ENCODE measurements around the gene TTYH3.
A peak's percentile ranks its signal among the peaks of the same experiment; 100 is the strongest.

TTYH3 gene

DNA sequence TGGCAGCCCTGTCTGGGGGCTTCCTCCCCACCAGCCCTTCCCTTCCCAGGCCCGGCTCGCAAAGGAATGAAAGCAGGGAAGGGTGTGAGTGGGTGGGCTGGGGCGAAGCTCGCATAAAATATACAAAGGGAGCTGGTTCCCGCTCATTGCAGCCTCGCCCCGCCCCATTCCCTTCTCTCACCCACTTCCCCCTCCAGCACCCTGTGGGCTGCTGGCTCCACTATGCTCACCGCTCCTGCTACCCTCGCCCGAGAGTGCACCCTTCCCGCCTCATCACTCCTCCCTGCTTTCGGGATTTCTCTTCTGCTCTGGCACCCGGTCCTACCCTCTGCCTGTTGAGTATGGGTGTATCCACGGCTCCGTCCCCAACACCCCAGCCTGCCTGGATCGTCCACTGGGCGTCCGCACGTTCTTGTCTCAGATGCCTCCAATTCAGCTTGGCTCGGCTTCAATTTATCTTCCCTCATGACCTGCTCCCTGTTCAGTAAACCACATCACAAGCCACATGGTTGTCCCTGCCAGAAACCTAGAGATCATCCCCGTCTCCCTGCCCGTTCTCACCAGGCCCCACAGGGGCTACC is 14.4 kb upstream of the TTYH3 start:
- no peak for DNase-seq

DNA sequence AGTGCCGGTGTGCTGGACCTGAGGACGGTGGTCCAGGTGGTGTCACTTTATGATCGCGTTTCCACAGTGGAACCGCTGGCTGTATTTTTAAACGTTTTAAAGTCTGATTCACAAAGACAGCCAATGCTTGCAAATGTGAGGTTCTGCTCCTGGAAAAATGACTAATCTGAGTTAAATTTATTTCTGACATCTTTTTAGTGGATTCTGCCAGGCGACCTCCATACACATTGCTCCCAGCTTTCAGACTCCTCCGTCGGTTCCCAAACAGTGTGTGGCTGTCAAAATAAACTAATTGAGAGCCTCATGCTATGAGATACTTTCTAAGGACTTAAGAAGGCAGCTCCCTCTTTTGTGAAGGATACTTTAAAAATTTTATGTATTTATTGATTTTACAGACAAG is 12.7 kb upstream of the TTYH3 start:
- DNase-seq, result no peak

DNA sequence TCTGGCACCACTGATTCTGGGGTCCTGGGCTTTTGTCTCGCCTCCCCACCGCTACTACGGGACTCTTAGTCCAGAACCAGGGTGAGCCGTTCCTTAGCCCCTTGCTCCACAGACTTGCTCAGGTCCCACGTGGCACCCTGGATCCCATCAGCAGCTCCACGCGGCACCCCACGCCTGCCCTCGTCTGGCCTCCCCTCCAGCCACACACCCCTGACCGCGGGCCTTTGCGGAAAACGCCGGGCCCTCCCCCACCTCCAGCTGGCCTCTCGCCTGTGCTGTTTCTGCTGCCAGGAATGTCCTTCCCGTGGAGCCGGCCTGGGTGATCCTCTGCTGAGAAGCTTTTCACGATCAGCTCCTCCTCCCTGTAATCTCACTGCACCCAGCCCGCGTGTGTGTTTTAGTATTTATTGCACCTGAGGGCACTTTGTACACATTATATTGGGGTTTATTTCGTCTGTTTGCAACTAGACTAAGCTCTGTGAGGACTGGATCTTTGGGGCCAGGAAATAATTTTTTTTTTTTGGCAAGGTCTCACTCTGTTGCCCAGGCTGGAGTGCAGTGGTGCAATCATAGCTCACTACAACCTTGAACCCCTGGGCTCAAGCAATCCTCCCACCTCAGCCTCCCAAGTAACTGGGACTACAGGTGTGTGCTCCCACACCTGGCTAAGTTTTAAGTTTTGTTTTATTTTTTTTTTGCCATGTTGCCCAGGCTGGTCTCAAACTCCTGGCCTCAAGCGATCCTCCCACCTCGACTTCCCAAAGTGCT is 10.5 kb upstream of the TTYH3 start:
- no peak for DNase-seq

DNA sequence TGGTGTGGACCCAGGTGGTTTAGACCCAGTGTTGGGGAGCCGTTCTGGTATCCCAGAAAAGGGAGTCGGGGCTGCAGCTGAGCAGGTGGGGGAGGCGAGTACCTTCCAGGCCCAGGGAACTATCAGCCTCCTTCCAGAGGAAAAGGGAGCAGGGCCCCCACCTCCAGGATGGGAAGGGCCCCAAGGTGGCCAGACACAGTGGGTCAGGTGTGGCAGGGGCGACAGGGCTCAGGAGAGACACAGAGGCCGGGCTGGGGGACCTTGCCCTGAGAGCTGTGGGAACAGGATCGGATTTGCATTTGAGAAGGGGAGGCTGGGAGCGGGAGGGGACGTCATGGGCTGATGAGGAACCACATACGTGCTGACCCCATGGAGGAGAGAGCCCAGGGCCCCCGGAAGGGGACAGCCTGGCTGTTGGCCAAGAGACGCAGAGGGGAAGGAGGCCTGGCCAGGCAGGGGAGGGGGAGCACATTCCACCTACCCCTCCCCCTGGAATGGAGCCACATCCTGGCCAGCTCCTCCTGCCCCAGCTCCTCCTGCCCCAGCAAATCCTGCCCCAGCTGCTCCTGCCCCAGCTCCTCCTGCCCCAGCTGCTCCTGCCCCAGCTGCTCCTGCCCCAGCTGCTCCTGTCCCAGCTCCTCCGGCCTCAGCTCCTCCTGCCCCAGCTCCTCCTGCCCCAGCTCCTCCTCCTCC is 9.7 kb upstream of the TTYH3 start:
- no peak for DNase-seq

DNA sequence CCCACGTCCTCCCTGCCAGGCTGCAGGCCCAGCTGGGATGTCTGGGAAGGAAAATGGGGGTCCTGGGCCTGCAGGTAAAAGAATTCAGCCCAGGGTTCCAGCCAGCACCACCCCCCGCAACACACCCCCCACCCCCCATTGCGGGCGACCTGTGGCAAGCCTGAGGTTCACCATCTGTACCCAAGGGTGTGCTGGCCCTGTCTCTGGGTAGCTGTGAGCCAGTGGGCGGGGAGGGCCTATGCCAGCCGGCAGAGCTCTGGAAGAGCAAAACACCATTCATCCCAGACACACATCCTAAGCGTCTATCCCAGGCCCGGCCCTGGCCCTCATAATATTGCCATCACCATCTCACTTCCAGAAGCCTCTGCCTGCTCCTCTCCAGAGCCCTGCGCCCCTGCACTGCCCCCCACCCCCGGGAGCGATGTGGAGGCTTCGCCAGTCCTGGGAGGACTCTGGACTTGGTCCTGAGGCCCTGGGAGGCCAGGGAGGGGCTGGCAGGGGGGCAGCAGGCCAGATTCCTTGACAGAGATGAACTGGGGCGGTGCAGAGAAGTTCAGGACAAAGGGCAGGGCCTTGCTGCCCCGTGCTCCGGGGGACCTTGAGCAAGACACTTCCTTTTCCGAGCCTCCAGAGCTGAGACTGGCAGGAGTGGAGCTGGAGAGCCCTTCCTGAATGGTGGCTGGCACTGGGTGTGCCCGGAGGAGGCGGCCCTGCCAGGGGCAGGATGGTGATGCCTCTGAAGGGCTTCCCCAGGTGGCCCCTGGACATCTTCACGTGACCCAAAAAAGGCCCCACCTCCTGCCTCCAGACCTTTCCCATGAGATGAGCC is 8.7 kb upstream of the TTYH3 start:
- DNase-seq, result no peak

DNA sequence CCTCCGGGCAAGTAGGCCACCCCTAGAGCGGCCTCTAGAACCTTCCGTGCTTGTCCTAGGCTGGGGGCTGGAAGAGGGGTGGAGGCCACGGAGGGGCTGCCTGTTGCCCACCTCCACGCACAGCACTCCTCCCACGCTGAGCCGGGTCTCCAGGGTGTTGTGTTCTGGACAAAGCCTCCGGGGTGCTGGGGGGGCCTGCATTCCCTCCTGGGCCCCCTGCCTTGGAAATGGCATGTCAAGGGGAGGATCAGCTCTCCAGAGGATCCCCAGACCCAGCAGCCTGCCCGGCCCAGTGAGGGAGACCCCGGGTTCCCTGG is 8.1 kb upstream of the TTYH3 start:
- DNase-seq, result no peak

DNA sequence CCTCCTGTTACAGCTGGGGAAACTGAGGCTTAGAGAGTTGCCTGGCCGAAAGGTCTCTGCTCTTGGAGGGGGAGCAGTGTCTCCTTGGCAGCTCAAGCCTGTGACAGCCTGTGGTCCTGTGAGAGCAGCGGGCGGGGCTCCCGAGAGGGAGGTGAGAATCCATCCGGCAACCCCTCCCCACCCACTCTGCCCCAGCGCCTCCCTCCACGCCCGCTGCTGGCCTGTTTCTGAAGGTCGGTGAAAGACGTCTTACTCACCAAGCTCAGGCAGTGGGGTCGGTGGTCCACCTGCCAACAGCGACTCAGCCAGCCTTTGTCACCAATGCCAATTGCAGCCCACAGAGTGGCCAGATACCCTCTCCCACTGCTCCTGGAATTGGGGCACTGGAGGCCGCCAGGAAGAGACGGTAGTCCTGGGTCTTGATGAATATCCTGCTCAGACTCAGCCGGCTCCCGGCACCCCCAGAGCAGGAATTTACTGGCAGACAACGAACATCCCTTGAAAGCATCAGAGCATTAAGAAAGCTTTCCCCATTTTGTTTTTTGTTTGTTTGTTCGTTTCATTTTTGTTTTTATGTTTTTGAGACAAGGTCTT is 7.4 kb upstream of the TTYH3 start:
- DNase-seq, result no peak

DNA sequence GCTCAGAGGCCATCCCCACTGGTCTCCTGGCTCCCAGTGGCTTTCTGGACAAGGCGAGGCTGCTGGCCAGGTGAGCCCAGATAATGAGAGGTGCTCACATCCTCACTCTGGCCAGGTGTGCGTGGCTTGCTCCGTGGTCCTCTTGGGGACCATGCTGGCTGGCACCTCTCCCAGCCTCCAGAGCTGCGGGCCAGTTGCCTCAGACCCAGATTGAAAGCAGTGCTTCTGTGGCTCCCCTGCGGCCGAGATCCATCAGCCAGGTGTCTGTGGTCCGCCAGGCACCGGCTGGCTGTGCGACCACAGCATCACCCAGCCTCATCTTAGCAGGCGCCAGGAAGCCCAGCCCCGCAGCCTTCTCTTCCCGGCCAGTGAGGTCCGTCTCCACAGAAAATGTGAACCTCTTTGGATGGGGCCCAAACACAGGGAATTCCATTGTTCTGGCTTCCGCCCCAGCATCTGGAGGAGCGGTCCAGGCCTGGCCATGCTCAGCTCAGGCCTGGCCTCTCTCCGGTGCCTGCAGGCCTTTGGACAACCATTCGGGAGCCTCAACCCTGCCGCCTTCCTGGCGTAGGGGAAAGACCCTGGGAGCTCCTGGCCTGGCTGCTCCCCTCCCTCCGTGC is 5.2 kb upstream of the TTYH3 start:
- no peak for DNase-seq

DNA sequence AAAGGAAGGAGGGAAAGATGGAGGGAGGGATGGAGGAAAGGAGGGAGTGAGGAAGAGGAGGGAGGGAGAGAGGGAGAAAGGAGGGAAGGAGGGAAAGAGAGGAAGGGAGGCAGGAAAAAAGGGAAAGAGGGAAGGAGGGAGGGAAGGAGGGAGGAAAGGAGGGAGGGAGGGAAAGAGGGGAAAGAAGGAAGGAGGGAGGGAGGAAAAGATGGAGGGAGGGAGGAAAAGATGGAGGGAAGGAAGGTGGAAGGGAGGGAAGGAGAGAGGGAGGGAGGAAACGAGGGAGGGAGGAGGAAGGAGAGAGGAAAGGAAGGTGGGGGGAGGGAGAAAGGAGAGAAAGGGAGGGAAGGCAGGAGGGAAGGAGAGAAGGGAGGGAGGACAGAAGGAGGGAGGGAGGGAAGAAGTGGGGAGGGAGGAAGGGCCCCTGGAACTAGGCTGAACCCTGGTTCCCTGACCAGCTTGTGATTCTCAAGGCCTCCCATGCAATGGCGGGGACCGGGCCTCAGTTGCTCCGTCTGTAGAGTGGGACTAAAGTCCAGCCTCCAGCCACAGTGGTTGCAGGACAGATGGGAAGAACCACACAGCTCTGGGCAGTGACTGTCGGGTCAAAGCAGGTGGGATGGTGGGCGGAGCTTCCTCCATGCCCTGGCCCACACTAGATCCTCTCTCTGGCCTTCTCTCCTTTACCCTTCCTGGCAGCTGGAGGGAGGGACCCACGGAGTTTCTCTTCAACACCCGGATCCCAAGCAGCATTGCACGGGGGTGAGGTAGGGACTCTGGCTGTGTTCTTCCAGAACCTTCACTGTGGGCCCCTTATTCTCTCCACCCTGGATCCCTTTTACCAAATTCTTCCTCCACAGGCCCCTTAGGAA is 4.3 kb upstream of the TTYH3 start:
- DNase-seq, result no peak

DNA sequence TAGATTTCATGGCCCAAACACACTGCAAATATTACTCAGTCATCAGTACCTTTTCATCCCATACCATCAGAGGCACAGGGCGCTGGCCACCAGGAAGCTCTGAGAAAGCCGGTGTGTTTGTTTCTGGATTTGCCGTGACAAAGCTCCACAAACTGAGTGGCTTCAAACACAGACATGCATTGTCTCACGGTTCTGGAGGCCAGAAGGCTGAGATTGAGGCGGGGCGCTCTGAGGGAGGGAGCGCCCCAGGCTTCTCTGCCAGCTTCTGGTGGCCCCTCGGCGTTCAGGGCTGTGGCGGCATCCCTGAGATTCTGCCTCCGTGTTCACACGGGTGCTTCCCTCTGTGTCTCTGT is 3.7 kb upstream of the TTYH3 start:
- no peak for DNase-seq

DNA sequence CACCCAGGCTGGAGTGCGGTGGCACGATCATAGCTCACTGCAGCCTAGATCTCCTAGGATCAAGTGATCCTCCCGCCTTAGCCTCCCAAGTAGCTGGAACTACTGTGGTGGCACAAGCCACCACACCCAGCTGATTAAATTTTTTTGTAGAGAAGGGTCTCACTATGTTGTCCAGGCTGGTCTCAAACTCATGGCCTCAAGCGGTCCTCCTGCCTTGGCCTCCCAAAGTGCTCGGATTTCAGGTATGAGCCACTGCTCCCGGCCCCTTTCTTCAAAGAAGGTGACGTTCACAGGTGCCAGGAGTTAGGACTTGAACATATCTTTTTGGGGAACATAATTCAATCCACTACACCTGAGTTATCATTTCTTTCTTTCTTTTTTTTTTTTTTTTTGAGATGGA is 2.9 kb upstream of the TTYH3 start:
- no peak for DNase-seq

DNA sequence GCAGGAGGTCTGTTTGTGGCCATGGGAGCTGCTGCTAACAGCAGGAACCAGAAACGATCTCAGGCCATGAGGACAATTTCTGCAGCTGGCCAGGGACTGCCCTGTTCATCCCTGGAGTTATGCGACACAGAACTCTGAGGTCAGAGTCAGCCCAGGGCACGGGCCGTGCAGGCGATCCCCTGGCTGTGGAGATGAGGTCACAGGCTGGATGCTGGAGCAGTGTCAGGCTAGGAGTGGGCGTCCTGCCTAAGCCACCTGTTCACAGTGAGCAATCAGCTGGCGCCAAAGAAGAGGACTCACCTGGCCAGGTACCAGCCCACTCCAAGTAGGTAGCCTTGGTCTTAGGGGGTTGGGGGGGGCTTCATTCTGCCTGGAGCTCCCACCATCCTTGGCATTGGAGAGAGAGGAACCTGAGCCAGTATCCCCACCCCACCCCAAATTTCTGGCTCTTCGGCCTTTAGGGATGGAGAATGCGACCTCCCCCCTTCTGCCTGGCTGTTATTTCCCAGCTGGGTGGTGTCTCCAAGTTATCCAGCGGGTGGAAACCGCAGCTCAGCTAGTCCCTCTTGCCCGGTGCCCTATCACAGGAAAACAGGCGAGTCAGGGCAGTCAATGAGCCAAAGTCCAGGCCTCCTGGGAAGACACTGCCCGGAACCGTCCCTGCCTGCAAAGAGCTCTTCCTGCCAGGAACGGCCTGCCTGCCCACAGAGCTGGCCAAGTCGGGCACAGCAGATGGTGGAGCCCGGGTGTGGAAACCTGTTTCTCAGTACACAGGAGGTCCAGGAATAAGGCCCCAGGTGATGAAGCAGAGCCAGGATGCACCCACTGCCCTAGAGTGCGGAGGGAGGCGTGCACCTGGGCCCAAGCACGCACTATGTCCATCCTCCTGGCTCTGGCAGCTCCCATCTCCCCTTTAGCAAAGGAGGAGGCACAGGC is 1.8 kb upstream of the TTYH3 start:
- DNase-seq, result no peak

DNA sequence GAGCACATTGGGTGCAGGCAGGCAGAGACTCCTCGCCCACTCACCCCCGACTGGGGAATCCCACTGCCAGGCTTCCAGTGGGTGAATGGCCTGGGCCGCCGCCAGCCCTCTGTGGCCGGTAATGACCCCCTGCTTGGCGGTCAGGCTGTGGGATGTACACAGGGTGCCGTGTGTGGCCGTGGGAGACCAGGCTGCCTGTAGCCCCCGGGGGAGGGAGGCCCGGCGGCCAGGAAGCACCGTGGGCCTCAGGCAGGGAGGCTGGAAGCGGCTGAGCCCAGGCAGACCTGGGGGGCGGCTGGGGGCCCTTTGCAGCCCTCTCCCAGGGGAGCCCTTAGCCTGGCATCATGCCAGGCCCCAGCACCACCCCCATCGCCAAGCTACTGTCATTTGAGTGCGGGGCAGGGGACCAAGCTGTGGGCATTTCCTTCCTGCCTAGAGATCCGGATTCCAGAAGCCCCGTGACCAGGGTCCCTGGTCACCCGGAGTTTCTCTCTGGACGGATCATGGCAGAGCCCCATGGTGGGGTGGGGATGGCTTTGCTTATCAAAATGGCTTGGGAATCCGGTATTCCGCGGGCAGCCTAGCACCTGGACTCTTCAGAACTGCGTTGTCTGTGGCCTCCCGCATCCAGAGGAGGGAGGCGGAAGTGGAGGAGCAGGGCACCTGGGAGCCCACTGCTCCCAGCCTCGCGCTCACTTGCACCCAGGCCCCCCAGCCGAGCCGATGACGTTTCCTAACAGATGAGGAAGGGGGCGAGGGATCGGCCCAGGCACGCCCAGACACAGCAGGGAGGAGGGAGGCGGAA is 1.1 kb downstream of the TTYH3 start:
- peak; percentile 44 for DNase-seq

DNA sequence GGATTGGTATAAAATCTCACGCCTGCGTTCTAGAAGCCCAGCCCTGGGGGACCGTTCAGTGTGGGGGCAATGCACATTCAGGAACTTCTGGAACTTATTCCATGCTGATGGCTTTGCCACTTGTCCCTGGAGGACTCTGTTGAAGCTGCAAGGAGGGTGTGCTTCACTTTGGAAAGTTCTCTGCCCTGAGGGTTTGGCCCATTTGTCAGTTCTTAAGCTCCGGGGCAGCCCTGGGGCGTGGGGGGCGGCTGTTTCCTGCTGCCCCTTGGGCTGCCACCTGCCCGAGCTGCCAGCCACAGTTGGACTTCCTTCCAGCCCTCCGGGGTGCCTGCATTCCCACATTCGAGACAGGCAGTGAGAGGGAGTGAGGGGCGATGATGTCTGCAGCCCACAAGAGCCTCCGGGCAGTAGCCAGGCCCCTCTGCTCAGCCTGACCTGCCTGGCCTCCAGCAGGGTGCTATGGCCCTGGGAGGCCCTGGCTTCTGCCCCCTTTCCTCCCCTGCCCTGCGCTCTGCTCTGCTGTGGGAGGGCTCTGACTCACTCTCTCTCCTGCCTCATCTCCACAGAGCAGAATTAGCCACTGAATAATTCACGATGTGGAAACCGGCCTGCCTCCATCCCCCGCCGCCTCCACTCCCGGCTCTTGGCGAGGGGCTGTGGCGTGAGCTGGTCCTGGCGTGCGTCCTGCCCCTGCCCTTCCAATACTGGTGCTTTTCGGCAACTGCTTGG is 1.9 kb downstream of the TTYH3 start:
- peak; percentile 31 for DNase-seq

DNA sequence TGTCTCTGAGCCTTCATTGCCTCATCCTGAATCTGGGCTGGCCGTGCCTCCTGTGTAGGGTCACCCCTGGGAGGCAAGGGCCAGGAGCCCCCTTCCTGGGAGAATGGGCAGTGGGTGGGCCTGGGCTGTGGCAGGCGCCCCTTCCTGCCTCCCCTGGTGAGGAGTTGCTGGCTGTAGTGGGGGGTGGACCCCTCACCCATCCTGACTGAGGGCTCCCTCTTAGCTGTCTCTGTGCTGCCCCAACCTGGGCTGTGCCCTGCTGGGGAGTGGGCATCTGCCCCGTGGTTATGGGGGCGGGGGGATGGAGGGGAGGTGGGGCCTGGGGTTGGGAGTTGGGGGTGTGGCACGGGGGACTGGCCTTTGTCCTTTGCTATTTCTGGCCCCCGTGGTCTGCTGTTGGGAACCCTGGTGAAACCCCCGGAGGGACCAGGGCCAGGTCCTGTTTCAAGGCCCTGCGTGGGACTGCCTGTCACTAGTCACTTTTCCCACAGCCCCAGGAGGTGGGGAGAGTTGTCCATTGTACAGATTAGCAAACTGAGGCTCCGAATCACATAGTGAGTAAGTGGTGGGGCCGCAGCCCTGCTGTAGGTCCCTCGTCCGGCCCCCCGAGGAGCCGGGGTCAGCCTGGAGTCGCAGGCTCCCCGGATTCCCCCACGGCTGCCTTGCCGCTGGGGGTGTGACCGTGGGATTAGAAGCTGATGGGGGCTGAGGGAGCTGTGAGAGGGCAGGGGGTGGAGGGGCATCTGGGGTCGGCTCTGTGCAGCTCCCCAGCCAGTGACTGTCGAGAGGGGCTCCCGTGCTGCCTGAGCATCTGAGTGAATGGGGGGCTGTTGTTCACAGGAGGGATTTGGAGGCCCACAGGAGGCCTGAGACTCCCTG is 2.7 kb downstream of the TTYH3 start:
- no peak for DNase-seq

DNA sequence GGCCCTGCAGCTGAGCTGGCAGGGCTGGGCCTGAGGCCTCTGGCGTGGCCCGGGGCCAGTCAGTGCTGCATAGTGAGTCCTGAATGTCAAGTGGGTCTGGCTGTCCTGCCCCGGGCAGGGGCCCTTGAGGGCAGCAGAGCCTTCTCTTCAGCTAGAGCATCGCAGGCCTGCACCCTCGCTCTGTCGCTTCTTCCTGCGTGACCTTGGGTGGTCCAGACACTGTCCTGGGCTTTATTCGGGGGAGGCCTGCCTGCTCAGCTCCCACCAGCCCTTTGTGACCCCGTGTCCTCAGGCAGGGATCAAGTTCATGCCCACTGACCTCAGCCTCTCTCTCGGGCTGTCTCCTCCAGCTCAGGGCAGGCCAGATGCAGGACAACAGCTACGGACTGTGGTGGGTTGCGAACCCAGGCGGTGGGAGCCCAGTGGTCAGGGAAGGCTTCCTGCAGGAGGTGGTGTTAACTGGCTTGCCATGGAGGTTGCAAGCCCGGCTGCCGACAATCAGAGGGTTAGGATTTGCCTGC is 3.4 kb downstream of the TTYH3 start:
- DNase-seq, result no peak

DNA sequence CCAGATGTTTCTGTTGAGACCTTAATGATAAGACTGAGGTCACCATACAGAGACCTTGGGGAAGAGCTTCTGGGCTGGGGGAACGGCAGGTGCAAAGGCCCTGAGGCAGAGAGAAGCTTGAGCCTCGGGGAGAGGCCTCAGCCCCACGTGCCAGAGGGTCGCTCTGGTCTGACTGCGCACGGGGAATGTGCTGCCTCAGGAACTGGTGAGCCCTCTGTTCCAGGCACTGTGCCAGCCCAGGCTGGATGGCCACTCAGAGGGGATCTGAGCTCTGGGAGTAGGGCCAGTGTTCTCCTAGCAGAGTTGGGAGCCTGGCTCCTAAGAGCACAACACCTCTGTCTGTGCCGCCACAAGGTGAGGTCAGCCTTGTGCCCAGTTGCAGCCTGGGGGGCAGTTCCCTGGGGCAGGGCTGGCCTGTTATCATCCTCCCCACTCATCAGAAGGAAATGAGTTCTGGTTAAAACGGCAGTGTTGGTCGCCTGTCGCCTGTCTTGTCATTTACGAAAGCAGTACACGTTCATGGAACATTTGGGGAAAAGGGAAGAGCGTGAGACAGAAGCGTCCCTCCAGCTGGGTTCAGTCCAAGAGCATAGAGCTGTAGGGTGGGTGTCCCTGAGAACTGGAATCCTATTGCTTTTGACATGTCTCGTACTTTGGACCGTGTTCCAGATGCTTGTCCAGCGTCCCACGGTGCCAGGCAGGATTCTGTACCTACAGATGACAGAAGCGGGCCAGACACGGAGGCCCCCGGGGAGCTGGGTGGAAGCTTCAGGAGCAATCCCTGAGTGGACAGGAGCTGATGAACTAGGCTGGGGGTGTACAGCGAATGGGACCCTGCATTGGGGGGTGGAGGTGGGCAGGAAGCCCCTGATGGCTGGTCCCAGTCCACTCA is 4.3 kb downstream of the TTYH3 start:
- no peak for DNase-seq

Data from activated T-cell treated with anti-CD3 and anti-CD28 coated beads, Interleukin-2, amount 50 U/mL, for 1 hour (primary cell).